DMS153 (cell line): ENCODE results near the gene TIMP2.
A peak's percentile ranks its signal among the peaks of the same experiment; 100 is the strongest.
"Not testable (repeated sequence)": the region's sequence is repeated elsewhere in the genome, so short reads cannot be mapped to it uniquely, and the experiment has no call there.

ENCODE experiments used
- DNase-seq: peaks from one replicate; lab custom pipeline; 2025; lab: John Stamatoyannopoulos, UW

Gene TIMP2

GRCh38 chr17:78954684-78955083 is 29.5 kb upstream of the TIMP2 start:
- no peak for DNase-seq

- no peak for DNase-seq
These were observed 28.5 kb upstream of the TIMP2 start for GRCh38 chr17:78953356-78954350.

GRCh38 chr17:78952706-78953105 is 27.5 kb upstream of the TIMP2 start:
- no peak for DNase-seq

GRCh38 chr17:78951967-78952551 is 26.9 kb upstream of the TIMP2 start:
- no peak for DNase-seq

- DNase-seq: no peak
These were observed 25.7 kb upstream of the TIMP2 start for GRCh38 chr17:78950870-78951269.

GRCh38 chr17:78947235-78948149 is 22.3 kb upstream of the TIMP2 start:
- DNase-seq: no peak

GRCh38 chr17:78946631-78947030 is 21.4 kb upstream of the TIMP2 start:
- no peak for DNase-seq

- no peak for DNase-seq
These were observed 20.9 kb upstream of the TIMP2 start for GRCh38 chr17:78946131-78946530.

- DNase-seq: not testable (repeated sequence)
These were observed 20.3 kb upstream of the TIMP2 start for GRCh38 chr17:78945455-78945854.

- DNase-seq: no peak
These were observed 19.8 kb upstream of the TIMP2 start for GRCh38 chr17:78944956-78945355.

- no peak for DNase-seq
These were observed 18.8 kb upstream of the TIMP2 start for GRCh38 chr17:78944026-78944425.

GRCh38 chr17:78940708-78941107 is 15.5 kb upstream of the TIMP2 start:
- no peak for DNase-seq

GRCh38 chr17:78940258-78940657 is 15.1 kb upstream of the TIMP2 start:
- no peak for DNase-seq

GRCh38 chr17:78939615-78940014 is 14.4 kb upstream of the TIMP2 start:
- DNase-seq: no peak

- no peak for DNase-seq
These were observed 12.4 kb upstream of the TIMP2 start for GRCh38 chr17:78937561-78937960.

GRCh38 chr17:78935419-78936323 is 10.5 kb upstream of the TIMP2 start:
- DNase-seq: no peak

- no peak for DNase-seq
These were observed 9.7 kb upstream of the TIMP2 start for GRCh38 chr17:78934681-78935418.

- peak; percentile 89 for DNase-seq
These were observed 8.9 kb upstream of the TIMP2 start for GRCh38 chr17:78933959-78934568.

GRCh38 chr17:78933025-78933958 is 8.1 kb upstream of the TIMP2 start:
- DNase-seq: peak; percentile 36
